LHCN-M2 (cell line): ENCODE measurements around the gene BOD1. TPM values are rescaled to one million over a fixed set of nuclear protein-coding genes. Genes with fewer than 3 reads are reported as not detected.
A peak's percentile ranks its signal among the peaks of the same experiment; 100 is the strongest.

Source experiments
- DNase-seq: peaks from one replicate; pipeline ENCODE4 v3.0.0-alpha.2; 2012; ENCODE audit warnings: low read depth
- total RNA-seq: library from RNA; depleted of rRNA; stranded (reverse); fragments of >200 nt; gene quantifications from 2 replicates; pipeline ENCODE4 v1.2.3, GENCODE V29; 2014

BOD1 gene
- total RNA-seq, 1 experiment from 2014 or later = 80.5 TPM

DNA sequence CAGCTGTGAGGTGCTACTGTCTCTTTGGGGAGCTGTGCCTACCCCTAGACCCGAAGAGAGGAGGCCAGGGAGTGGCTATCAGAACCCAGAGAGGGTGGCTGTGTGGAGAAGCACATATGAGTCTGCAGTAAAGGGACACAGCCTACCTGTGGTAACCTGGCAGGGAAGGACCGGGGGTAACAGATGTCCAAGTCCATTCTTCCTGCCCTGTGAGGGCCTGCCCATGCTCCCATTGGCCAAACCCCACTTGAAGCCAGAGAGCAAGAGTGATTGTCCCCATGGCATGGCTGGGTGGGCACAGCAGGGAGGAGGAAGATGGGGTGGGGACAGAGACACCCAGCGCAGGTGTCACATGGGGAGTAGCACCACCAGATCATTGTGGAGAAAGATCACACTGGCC, 39.3 kb downstream of the BOD1 start:
- no peak for DNase-seq

DNA sequence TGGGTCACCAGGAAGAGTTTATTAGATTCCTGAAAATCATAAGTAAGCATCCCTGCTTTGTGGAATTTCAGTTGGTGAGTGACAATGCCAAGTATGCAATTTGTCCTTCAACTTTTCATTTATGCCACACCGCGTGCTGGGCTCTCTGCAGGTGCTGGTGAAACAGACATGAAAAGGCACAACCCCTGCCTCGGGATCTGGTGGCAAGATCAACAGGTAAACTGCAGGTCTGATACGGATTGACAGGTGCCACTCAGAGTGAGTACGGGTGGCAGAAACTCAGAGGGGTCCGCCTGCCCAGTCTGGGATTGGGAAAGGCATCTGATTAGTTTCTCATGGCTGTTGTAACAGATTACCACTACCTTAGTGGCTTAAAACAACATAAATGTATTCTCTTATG, 40.5 kb downstream of the BOD1 start:
- no peak for DNase-seq

DNA sequence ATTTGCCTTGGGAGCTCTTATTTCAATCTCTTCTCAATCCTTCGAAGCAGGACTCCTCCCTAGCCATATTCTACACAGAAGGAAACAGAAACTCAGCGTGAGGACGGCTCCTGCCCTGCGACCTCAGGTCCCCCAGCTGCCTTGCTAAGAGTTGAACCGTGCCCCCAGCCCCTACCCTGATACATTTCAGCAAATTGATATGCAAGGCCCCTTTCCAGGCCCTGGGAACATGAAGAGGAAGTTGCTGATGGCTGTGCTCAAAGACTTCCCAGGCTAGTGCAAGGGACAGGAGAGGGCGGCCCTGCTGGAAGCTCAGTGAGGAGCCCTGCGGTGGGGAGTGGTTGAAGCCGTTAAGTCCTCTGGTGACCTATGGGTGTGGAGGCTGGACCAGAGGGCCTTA, 41.5 kb downstream of the BOD1 start:
- no peak for DNase-seq

DNA sequence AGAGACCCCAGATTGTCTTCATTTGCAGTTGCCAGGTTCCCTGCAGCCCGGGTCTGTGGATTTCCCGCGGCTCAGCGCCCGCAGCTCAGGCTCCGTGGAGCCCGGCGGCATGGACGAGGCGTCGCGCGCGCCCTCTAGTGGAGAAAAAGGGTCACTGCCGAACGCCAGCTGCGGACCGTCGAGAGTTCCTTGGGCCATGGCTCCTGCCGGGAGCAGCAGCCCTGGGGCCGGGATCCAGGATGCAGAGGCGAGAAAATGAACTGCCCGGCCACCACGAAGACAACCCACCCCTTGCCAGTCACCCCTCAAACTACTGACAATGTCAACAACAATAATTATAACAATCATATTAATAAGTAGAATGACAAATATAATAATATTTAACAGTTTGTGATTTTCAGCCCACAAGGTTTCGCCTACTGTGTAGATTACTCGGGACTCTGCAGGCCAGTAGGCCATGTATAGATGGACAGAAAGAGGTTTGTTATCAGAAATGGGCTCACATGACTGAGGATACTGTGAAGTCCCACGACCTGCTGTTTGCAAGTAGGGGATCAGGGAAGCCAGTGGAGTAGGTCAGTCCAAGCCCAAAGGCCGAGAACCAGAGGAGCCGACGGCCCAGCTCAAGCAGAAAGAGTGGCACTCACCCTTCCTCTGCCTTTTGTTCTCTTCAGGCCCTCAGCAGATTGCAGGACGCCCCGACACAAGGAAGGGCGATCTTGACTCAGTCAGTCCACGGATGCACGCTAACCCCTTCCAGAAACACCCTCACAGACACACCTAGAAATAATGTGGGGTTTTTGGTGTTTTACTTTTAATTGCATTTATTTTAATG, 43.1 kb downstream of the BOD1 start:
- DNase-seq = peak; percentile 71

DNA sequence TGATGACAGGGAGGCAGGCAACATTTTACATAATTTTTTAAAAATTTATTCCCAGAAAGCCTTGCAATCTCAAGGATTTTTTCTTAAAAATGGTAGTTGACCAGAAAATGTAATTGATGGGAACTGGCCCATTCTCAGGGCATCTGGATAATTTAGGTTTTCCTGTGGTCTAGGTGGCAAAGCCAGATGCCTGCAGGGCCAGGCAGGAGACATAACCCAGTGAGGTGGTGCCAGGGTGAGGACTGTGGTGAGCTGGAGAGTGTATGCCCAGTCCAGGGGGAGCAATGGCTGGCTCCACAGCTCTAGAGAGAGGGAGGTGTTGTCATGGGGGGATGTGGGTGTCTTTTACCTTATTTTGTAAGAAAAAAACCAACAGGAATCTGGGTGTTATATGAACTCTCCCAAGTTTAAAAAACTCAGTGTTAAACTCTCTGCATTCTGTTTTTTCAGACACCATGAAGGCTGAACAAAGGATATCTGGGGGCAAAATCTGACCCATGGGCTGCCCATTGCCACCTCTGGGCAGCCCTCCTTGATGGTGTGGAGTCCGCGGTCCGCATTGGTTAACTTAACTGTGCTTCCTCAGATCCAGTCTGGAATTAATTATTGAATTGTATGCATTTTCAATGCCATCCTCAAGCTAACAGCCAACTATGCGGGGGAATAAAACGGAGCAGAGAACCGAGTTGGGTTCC, 43.9 kb downstream of the BOD1 start:
- DNase-seq = no peak

DNA sequence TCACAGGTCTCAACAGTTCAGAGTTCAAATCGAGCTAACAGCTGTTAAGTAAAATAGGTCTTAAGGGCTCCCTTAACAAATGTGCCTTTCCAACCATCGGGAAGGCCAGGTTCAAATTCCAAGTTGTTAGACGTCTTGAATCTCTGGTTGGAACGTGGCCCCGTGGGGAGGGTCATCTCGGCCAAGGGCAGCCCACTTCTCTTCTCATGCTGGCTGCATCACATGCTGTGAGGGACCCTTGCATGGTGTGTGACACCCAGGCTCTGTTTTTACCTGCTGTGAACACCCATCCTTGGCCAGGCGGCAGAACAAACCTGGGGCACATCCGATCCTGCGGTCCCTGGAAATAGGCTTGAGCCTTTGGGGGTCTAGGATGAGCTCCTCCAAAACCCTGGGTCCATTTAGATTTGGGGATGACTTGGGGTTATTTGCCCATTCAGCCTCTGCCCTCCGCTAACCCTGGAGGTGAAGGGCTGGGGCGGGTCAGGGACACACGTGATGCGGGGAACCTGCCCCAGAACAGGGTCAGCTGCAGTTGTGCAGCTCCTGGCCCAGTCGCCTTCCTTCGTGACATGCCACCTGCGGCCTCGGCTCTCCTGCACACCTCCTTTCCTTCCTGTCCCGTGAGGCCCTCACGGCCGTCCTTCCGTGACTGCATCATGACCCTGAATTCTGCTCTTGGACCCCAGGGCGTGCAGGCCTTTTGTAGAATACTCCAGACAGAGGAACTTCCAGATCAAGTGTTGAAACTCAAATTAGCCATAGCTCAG, 45.9 kb downstream of the BOD1 start:
- no peak for DNase-seq

DNA sequence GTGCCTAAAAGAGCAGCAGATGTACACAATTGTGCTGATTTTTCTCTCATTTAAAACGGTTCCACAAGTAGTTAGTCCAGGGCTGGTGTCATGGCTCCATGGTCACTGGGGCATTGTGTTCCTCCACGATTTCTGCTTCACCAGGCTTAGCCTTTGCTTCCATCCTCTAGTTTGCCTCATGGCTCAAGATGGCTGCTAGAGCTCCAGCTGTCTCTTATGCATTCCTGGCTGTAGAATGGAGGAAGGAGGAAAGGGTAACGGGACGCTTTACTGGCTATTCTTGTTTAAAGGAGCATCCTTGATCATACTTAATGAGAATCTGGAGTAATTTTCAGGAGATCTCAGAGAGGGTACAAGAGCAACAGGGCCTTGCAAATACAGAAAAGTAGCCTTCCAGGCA, 47.7 kb downstream of the BOD1 start:
- no peak for DNase-seq

DNA sequence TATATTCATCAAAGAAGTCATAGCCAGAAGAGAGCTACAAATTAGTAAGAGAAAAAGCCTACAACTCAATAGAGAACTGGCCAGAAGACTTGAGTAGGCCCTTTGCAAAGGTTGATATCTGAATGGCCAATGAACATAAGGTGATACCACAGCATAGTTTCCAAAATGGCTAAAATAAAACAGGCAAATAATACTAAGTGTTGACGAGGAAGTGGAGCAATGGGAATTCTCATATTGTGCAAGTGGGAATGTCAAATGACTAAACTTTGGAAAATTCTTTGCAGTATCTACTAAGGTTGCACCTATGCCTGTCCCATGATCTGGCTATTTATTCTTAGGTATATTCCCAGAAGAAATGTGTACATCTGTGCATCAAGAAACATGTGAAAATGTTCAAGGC, 48.3 kb downstream of the BOD1 start:
- no peak for DNase-seq

DNA sequence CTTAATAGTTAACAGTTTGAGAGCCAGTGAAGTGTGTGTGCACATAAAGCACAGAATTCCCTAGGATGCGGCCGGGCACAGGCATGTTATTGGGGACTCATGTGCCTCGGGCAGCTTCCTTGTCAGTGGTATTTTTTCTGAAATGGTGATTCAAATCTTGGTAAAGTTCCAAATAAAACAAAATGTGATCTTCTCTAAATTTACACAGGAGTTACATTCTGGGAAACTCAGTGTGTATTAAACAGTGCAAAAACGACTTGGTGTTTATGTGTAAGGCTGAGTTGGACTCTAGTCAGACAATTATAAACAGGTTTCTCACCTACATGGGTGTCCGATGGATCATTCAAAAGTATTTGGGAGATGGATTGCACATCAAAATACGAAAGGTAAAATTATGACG, 48.9 kb downstream of the BOD1 start:
- DNase-seq = peak; percentile 76

DNA sequence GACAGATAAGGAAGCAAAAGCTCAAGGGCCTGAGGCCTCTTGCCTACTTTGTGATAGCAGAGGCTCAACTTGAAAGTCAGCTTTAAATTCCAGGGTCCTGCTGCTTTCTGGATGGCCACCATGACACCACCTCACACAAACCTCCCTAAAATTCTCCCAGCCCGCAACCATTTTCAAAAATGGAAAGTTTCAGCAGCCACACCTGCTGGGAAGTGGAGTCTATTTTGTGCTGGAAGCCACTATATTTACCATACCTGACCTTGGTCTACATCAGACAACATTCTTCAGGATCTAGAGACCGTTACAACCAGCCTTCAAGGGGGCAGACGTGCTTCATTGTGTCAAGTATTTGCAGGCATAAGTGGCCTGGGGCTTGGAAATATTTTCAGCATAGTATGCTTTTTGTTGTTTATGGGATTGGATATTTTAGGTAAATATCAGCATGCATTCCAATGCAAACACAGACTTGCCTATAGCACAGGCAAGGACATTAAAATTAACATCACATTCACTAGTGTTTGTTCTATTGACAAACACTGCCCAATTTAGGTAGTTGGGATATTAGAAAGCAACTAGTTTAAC, 50.9 kb downstream of the BOD1 start:
- DNase-seq = no peak

DNA sequence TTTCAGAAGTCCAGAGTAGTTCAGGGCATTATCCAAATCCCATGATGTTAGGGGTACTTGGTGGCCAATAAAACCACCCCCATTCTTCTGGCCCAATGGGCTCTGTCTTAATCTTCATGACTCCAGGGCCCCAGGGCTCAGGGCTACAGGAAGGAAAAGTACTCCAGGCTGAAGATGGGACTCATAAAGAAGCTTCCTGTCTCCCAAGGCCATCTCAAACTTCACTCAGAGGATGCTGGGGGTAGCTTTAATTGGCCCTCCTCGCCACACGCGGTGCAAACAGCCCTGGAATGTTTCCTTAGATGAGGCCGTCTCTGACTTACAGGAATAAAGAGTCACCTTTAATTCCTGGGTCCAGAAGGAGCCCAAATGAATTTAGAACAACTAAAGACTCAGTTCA, 52.3 kb downstream of the BOD1 start:
- DNase-seq = no peak

DNA sequence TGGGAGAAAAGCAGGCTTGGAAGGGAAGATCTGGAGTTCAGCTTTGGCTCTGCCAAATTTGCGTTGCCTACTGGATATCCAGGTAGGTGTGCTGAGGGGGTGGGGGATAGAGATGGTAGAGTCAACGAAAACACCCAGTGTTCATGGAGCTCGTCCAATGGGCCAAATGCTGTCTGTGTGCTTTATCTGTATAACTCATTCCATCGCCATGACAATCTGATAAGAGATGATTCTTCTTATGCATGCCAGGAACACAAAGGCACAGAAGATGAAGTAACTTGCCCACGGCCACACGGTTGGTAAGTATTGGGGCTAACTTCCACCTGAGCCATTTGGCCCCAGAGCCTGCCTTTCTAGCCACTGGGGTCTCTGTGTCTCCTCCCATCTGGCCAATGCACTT, 53.2 kb downstream of the BOD1 start:
- no peak for DNase-seq

DNA sequence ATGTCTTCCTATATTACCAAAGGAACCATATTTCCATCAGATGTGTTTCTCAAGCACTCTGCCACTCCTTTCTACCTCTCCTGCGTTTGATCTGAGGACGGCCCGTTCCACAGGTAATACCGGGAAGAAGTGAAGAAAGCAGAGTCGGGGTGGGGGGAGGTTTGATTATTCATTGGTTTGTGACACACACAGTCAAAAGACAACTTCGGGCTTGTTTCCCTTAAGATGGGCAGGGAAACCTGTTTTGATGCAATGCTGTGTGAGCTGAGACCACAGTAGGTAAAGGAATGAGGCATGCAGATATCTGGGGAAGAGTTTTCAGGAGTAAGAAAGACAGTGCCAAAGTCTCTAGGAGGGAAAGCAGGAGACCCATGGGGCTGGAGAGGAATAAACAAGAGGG, 54.0 kb downstream of the BOD1 start:
- no peak for DNase-seq
